ENCODE results near the gene BCL2.
"Not testable (repeated sequence)": the region's sequence is repeated elsewhere in the genome, so short reads cannot be mapped to it uniquely, and the experiment has no call there.

Gene BCL2

GRCh38 chr18:63319383-63320122 is at the start of gene BCL2:
Gene BCL2 (minus strand): TSS chr18:63319769.
- DNase-seq, result no peak

DNA sequence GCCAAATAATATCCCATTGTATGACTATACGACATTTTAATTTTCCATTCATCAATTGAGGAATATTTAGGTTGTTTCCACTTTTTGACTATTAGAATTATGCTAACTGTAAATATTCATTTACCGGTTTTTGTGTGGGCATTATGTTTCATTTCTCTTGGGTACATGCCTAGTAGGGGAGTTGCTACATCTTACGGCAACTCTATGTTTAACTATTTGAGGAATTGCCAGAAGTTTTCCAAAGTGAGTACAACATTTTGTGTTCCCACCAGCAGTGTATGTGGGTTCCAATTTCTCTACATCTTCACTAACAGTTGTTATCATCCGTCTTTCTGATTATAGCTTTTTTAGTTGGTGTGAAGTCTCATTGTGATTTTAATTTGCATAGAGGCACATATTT is 49.0 kb upstream of the BCL2 start:
- DNase-seq, result no peak

DNA sequence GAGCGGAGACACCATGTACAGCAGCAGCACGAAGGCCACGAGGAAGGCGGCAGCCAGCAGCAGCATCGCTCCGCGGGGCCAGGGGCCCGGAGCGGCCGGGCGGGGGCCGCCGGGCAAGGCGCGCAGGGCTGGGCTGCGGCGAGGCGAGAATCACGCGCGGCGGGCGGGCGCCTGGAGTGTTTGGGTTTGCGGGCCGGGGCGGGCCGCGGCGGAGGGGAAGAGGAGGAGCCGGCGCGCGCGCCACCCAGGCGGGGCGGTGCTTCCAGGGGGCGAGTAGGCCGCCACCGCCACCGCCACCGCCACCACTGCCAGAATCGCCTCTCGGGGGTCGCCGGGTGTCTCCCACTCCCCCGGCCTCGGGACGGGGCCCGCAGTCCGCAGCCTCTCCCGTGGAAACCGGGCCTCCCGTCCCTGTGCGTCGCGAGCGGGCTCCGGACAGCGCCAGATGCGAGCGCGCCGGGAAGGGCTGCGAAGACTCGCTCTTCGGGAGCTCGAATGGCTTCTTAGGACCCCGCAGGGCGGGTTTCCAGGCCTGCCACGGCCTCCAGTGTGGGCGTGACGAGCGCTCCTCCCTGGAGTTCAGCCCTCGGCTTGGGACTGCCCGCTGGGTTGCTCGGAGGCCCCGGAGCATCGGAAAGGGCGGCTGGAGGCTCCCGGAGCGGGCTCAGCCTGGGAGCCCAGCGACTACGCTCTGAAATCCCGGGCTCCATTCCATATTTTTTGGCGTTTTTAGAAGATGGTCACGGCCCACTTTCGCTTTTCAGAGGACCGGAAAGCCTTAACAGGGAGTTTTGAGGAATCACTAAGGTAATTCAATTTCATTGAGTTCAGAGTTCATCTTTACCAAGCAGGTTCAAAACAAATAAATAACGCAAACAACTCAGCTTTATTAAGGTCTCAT is 47.7 kb upstream of the BCL2 start, which contains the start of gene KDSR:
TSS of gene KDSR (minus strand) at position 154 of the 901 bp plus-strand sequence. CDS start at position 66, 88 bp downstream.
- peak; percentile 81 for DNase-seq

- no peak for DNase-seq
Observed at GRCh38 chr18:63366213-63367052, 46.9 kb upstream of the BCL2 start.

DNA sequence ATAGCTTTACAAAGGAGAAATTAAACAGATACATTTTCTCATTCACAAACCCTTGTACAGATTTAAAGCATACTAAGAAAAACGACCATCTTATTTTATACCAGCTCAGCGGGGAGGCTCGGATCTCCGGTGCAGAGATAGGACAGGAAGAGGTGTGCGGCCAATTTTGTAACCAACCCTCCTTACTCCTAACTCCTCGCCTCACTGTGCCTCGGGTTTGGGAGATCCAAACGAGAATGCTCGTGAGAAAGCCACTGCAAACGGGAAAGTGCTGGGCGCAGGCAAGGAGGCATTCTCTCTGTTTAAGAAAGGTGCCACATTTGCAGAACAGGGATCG is 46.3 kb upstream of the BCL2 start:
- no peak for DNase-seq

DNA sequence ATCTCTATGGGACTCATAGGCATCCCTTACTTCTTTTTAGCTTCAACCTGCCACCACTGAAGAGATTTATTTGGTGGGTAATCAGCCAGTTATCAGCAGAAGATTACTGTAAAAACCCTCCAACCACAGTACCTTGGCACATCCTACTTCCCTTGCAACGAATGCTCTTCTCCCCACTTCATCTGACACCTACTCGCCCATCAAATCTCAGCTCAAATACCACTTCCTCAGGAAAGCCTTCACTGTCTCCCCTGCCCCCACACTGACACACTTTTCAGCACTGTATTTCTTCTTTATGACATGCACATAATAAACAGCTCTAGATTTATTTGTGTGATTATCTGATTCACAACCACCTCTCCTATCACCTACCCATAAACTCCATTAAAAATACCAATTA is 44.4 kb upstream of the BCL2 start:
- no peak for DNase-seq

GRCh38 chr18:63363420-63363819 is 43.9 kb upstream of the BCL2 start:
- DNase-seq, result not testable (repeated sequence)

DNA sequence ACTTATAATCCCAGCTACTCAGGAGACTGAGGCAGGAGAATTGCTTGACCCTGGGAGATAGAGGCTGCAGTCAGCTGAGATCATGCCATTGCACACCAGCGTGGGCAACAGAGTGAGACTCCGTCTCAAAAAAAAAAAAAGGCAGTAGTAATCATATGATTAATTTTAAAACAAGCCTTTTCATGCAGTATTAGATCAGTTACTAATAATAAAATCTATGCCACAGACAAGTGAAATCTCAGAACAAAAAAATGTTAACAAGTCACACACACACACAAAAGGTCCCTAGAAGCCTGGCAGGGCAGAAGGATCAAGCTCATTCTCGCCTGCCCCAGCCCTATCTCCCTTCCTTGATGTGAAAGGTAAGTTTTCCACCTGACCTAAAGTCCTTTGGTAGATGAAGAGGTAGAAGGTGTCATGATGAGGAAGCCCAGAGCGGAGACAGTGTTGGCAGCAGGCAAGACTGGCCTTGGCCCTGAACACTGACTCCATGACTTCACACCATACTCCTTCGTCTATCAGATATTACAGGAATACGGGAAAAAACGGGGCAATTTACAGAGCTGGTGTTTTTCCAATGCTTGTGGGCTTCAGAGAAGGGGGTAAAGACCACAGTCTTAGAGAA is 36.8 kb upstream of the BCL2 start:
- no peak for DNase-seq

GRCh38 chr18:63350230-63350629 is 30.7 kb upstream of the BCL2 start:
- no peak for DNase-seq

GRCh38 chr18:63348508-63349136 is 29.1 kb upstream of the BCL2 start:
- no peak for DNase-seq

- no peak for DNase-seq
Observed at GRCh38 chr18:63346480-63347183, 27.1 kb upstream of the BCL2 start.

- DNase-seq, result no peak
Observed at GRCh38 chr18:63346031-63346430, 26.5 kb upstream of the BCL2 start.

DNA sequence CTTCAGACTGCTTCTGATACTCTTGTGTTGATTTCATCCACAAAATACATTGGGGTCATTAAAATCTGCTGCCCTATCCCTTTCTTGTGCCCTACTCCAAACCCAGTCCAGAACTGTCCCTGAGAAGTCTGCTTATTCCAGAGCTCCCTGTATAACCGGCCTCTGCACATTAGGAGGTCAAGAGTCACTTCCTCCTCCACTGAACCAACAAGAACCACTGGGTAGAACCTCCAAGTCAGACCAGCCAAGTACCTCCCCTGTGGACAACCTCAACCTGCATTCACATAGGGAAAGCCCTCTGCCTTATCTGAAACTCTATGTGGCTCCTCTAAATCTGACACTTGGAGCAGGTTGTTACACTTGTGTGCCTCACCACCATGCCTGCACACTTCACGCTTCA is 25.3 kb upstream of the BCL2 start:
- DNase-seq, result no peak

GRCh38 chr18:63344263-63344662 is 24.7 kb upstream of the BCL2 start:
- DNase-seq, result no peak

DNA sequence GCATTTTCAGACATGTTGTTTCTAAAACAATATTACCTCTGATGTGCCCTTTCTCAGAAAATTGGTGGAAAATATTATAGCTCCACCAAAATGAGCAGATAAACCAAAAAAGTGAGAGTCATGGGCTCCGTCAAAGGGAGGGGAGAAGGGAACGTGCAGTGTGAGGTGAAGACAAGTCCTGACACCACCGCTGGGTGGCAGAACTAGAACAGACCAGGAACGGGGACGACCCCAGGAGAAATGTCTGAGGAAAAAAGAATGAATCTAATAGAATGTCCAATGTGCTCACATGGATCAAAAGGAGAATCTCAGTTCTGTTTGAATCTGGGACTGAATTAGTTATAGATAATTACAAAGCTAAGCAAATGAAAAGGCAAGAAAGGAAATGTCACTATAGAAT is 22.6 kb upstream of the BCL2 start:
- DNase-seq, result no peak

- no peak for DNase-seq
Observed at GRCh38 chr18:63339920-63340484, 20.4 kb upstream of the BCL2 start.

DNA sequence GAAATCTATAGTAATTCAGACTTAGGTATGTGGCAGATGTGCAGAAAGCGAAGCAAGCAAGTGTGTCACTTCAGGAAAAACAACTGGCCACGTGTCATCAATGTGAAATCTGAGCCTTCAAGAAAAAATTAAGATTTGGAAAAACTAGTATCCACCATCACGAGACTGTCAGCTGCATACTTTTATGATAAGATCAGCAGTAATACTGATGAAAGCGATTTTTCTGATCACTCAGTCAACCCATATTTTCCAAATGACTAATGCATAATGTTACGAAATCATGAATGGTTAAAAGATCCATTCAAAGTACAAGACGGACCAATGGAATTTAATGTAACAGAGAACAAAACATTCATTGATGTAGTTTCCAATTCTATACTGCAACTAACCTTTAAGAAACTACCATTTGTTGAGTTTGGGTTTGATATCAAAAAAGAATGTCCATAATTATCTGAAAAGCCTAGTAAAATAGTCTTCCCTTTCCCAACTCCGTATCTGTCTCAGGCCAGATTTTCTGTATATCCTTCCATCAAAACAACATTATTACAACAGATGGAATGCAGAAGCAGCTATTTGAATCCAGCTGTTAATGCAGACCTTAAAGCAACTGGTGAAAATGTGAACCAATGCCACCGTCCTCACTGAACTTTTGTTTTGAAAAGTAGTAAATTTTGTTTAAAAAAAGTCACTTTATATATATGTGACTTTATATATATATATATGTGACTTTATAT is 17.0 kb upstream of the BCL2 start:
- no peak for DNase-seq

- DNase-seq, result no peak
Observed at GRCh38 chr18:63331105-63331504, 11.5 kb upstream of the BCL2 start.

- no peak for DNase-seq
Observed at GRCh38 chr18:63329431-63330145, 10.0 kb upstream of the BCL2 start.

DNA sequence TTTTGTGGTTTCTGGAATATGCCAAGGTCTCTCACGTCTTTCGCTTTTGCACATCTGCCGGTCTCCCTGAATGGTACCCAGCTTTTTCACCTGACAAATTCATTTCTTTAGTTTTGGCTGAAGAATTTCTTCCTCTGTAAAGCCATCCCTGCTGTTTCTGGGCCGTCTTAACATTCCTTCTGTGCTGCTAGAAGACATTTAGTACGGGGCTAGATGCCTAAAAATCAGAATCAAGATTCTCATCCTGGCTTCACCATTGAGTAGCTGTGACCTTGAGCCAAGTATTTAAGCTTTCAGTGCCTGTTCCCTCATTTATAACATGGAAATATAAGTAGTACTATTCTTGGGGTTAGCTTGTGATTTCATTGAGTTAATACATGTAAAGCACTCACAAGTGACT is 6.4 kb upstream of the BCL2 start:
- DNase-seq, result no peak

Measured in NCI-H187 treated with DMSO at 0.1 percent for 48 hours (cell line).